ENCODE data around the gene KIAA1549.

DNA sequence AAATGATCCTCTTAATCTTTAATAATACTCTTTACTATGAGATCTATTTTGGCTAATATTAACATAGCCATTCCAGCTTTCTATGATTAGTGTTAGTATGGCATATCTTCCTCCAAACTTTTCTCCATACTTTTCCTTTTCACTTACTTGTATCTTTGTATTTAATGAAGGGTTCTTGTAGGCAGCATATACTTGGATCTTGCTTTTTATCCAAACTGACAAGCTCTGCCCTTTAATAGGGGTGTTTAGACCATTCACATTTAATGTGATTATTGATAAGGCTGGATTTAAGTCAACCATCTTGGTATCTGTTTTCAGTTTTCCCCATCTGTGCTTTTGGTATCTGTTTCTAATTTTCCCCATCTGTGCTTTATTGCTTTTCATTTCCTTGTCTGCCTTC is 123.5 kb downstream of the KIAA1549 start:
- TF ChIP-seq, protein P1, sequence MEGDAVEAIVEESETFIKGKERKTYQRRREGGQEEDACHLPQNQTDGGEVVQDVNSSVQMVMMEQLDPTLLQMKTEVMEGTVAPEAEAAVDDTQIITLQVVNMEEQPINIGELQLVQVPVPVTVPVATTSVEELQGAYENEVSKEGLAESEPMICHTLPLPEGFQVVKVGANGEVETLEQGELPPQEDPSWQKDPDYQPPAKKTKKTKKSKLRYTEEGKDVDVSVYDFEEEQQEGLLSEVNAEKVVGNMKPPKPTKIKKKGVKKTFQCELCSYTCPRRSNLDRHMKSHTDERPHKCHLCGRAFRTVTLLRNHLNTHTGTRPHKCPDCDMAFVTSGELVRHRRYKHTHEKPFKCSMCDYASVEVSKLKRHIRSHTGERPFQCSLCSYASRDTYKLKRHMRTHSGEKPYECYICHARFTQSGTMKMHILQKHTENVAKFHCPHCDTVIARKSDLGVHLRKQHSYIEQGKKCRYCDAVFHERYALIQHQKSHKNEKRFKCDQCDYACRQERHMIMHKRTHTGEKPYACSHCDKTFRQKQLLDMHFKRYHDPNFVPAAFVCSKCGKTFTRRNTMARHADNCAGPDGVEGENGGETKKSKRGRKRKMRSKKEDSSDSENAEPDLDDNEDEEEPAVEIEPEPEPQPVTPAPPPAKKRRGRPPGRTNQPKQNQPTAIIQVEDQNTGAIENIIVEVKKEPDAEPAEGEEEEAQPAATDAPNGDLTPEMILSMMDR (IDR thresholded peaks at IDR 0.05; ENCODE audit: insufficient read depth, low read length, poor library complexity, severe bottlenecking): no peak
- TF ChIP-seq EZH2phosphoT487 (conservative IDR thresholded peaks at IDR 0.05; ENCODE audit: low read length): no peak
